Adrenal gland (tissue), 5 donors: ENCODE data around the gene TRIM27.

ENCODE experiments used
- CTCF ChIP-seq, 6 experiments: fragments of 450-650 bp in 4 of 6; fragments of 200-600 bp in 2 of 6; sonication (generic) in 1 of 6; IDR thresholded peaks; 1 replicate in 5 of 6; 2 replicates in 1 of 6; pipeline versions ENCODE4 v1.5.1 to v1.8.0; 2016 to 2021; ENCODE audit warnings: antibody characterized with exemption in 6 of 6, mild to moderate bottlenecking in 2 of 6, moderate library complexity in 1 of 6
- POLR2A ChIP-seq, 2 donors: fragments of 450-650 bp; IDR thresholded peaks; one replicate each; pipeline ENCODE4 v1.6.1; 2017; ENCODE audit warnings: antibody characterized with exemption in 2 of 2, mild to moderate bottlenecking in 2 of 2, moderate library complexity in 1 of 2
- donor health status: DM: no; HTN: no; CAD: no.

- TF ChIP-seq POLR2A (IDR thresholded peaks at IDR 0.05) (no peak), CTCF (IDR thresholded peaks at IDR 0.05) (no peak)
Measured at GRCh38 chr6:28944412-28944865, 20.7 kb upstream of the TRIM27 start.
